Measurements from ENCODE around the gene CAMTA1.

DNA sequence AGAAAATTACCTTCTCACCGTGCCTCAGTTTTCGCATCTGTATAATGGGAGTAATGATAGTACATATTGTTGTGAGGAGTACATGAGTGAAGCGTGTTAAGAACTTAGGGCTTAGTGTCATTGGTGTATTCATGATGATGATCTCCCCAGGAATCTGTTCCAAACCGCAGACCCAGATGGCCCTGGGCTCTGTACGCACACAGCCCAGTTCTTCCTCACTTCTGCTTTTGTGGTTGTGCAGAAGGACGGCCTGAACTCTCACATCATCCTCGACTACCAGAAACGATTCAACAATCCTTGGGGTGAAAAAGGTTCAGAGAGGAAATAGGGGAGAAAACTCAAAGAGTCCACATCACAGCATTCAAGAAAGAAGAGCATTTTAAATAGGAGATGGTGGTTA is 323.0 kb downstream of the CAMTA1 start:
- TF ChIP-seq, protein P1, sequence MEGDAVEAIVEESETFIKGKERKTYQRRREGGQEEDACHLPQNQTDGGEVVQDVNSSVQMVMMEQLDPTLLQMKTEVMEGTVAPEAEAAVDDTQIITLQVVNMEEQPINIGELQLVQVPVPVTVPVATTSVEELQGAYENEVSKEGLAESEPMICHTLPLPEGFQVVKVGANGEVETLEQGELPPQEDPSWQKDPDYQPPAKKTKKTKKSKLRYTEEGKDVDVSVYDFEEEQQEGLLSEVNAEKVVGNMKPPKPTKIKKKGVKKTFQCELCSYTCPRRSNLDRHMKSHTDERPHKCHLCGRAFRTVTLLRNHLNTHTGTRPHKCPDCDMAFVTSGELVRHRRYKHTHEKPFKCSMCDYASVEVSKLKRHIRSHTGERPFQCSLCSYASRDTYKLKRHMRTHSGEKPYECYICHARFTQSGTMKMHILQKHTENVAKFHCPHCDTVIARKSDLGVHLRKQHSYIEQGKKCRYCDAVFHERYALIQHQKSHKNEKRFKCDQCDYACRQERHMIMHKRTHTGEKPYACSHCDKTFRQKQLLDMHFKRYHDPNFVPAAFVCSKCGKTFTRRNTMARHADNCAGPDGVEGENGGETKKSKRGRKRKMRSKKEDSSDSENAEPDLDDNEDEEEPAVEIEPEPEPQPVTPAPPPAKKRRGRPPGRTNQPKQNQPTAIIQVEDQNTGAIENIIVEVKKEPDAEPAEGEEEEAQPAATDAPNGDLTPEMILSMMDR (optimal IDR thresholded peaks at IDR 0.05 in 1 of 3, IDR thresholded peaks at IDR 0.05 in 1 of 3, conservative IDR thresholded peaks at IDR 0.05 in 1 of 3; ENCODE audit: extremely low read depth in 1 of 3, insufficient read depth in 2 of 3, low read length in 3 of 3): no peak
- TF ChIP-seq EZH2 (IDR thresholded peaks at IDR 0.05; ENCODE audit: low read length): no peak

Measured in keratinocyte (primary cell).